ENCODE data around the gene WDR27. TPM values are rescaled to one million over a fixed set of nuclear protein-coding genes. Genes with fewer than 3 reads are reported as not detected.
A peak's percentile ranks its signal among the peaks of the same experiment; 100 is the strongest.

The WDR27 gene
- total and polyA plus RNA-seq, 10 of the 15 experiments (the other 5 are each of a cell fraction or from before 2014, with no cell fraction given), result 1.9 to 33.2 (median 19.0) TPM

DNA sequence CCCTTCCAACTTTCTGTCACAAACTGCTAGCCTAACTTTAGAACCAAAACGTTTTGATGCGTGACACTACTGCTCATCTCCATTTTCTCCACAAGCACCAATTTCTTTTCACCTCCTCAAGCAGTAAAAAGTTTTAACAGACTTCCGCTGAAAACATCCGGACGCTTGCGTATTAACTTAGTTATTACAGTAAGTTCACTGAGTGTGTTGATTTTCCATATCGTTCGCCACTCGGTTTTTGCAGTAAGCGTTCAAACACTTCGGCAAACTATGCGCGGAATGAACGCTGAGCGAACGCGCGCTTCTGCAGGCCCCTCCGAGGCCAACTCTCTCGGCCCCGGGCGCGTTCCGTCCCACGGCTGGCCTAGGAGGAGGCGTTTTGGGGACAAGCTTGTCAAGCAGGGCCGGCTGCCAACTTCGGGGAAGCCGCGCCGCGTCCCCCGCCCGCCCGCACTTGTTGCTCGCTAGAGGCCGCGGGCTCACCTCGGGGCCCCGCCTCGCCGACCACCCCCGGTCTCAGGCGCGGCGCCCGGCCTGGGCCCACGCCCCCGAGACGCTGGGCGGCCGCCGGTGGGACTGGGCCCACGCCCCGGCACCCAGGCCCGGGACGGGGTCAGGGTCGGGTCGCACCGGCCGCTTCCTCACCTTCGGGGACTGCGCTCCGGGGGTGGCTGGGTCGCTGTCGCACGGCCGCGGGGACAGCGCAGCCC is 21.5 kb upstream of the WDR27 start (continued):
- TF ChIP-seq MXI1 (IDR thresholded peaks at IDR 0.05; ENCODE audit: low read depth, low read length) (peak; percentile 61; the same call in 1 of the 2 replicates), BHLHE40 (IDR thresholded peaks at IDR 0.05; ENCODE audit: borderline replicate concordance in 1 of 2, low read depth in 2 of 2, low read length in 1 of 2) (peak in 1 of 2 experiments; percentile 33; a peak in 1 of 4 replicates), SMARCA5 (IDR thresholded peaks at IDR 0.05) (0 out of 2 replicates have a peak, but pooled peaks have one; percentile 18), ZSCAN29 (IDR thresholded peaks at IDR 0.05) (peak; percentile 9; the same call in 1 of the 2 replicates), KAT2A (conservative IDR thresholded peaks at IDR 0.05; ENCODE audit: control insufficient read depth, low read depth, low read length) (no peak), ZNF217 (IDR thresholded peaks at IDR 0.05) (0 out of 2 replicates have a peak, but pooled peaks have one; percentile 21), EGR1 (IDR thresholded peaks at IDR 0.05; ENCODE audit: borderline replicate concordance in 1 of 2, low read depth in 2 of 2, low read length in 2 of 2) (peak in 1 of 2 experiments; percentile 40; a peak in 1 of 3 replicates), PAX8 (IDR thresholded peaks at IDR 0.05) (no peak), NR2F1 (conservative IDR thresholded peaks at IDR 0.05) (peak; percentile 61), EZH2 (IDR thresholded peaks at IDR 0.05; ENCODE audit: borderline replicate concordance, control insufficient read depth, low read depth, low read length) (no peak), PAX5 (IDR thresholded peaks at IDR 0.05; ENCODE audit: borderline replicate concordance, low read depth, low read length) (0 out of 2 replicates have a peak, but pooled peaks have one; percentile 3), SIN3A (IDR thresholded peaks at IDR 0.05; ENCODE audit: low read depth, low read length) (0 out of 2 replicates have a peak, but pooled peaks have one; percentile 29), NFXL1 (IDR thresholded peaks at IDR 0.05; ENCODE audit: borderline replicate concordance) (0 out of 2 replicates have a peak, but pooled peaks have one; percentile 39), GATAD2B (conservative IDR thresholded peaks at IDR 0.05; ENCODE audit: low read depth) (peak; percentile 68)
- TF ChIP-seq, protein P1, sequence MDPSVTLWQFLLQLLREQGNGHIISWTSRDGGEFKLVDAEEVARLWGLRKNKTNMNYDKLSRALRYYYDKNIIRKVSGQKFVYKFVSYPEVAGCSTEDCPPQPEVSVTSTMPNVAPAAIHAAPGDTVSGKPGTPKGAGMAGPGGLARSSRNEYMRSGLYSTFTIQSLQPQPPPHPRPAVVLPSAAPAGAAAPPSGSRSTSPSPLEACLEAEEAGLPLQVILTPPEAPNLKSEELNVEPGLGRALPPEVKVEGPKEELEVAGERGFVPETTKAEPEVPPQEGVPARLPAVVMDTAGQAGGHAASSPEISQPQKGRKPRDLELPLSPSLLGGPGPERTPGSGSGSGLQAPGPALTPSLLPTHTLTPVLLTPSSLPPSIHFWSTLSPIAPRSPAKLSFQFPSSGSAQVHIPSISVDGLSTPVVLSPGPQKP (IDR thresholded peaks at IDR 0.05; ENCODE audit: low read depth, low read length), result no peak
- TF ChIP-seq, protein P2, sequence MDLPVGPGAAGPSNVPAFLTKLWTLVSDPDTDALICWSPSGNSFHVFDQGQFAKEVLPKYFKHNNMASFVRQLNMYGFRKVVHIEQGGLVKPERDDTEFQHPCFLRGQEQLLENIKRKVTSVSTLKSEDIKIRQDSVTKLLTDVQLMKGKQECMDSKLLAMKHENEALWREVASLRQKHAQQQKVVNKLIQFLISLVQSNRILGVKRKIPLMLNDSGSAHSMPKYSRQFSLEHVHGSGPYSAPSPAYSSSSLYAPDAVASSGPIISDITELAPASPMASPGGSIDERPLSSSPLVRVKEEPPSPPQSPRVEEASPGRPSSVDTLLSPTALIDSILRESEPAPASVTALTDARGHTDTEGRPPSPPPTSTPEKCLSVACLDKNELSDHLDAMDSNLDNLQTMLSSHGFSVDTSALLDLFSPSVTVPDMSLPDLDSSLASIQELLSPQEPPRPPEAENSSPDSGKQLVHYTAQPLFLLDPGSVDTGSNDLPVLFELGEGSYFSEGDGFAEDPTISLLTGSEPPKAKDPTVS (IDR thresholded peaks at IDR 0.05; ENCODE audit: low read depth, low read length), result no peak
- TF ChIP-seq, protein P3, sequence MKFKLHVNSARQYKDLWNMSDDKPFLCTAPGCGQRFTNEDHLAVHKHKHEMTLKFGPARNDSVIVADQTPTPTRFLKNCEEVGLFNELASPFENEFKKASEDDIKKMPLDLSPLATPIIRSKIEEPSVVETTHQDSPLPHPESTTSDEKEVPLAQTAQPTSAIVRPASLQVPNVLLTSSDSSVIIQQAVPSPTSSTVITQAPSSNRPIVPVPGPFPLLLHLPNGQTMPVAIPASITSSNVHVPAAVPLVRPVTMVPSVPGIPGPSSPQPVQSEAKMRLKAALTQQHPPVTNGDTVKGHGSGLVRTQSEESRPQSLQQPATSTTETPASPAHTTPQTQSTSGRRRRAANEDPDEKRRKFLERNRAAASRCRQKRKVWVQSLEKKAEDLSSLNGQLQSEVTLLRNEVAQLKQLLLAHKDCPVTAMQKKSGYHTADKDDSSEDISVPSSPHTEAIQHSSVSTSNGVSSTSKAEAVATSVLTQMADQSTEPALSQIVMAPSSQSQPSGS (IDR thresholded peaks at IDR 0.05; ENCODE audit: low read length), result no peak
- TF ChIP-seq, protein P4, sequence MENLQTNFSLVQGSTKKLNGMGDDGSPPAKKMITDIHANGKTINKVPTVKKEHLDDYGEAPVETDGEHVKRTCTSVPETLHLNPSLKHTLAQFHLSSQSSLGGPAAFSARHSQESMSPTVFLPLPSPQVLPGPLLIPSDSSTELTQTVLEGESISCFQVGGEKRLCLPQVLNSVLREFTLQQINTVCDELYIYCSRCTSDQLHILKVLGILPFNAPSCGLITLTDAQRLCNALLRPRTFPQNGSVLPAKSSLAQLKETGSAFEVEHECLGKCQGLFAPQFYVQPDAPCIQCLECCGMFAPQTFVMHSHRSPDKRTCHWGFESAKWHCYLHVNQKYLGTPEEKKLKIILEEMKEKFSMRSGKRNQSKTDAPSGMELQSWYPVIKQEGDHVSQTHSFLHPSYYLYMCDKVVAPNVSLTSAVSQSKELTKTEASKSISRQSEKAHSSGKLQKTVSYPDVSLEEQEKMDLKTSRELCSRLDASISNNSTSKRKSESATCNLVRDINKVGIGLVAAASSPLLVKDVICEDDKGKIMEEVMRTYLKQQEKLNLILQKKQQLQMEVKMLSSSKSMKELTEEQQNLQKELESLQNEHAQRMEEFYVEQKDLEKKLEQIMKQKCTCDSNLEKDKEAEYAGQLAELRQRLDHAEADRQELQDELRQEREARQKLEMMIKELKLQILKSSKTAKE (IDR thresholded peaks at IDR 0.05; ENCODE audit: low read depth, poor library complexity, severe bottlenecking), result no peak
